CD4-positive, alpha-beta T cell treated with Interleukin-1 beta for 1 hour (primary cell): ENCODE data around the gene NFATC2.
A peak's percentile ranks its signal among the peaks of the same experiment; 100 is the strongest.
"Not testable (repeated sequence)": the region's sequence is repeated elsewhere in the genome, so short reads cannot be mapped to it uniquely, and the experiment has no call there.

Experiments
- DNase-seq, 2 donors: peaks; one replicate each; pipeline ENCODE4 v3.0.0-alpha.2; 2020 to 2022

The NFATC2 gene

DNA sequence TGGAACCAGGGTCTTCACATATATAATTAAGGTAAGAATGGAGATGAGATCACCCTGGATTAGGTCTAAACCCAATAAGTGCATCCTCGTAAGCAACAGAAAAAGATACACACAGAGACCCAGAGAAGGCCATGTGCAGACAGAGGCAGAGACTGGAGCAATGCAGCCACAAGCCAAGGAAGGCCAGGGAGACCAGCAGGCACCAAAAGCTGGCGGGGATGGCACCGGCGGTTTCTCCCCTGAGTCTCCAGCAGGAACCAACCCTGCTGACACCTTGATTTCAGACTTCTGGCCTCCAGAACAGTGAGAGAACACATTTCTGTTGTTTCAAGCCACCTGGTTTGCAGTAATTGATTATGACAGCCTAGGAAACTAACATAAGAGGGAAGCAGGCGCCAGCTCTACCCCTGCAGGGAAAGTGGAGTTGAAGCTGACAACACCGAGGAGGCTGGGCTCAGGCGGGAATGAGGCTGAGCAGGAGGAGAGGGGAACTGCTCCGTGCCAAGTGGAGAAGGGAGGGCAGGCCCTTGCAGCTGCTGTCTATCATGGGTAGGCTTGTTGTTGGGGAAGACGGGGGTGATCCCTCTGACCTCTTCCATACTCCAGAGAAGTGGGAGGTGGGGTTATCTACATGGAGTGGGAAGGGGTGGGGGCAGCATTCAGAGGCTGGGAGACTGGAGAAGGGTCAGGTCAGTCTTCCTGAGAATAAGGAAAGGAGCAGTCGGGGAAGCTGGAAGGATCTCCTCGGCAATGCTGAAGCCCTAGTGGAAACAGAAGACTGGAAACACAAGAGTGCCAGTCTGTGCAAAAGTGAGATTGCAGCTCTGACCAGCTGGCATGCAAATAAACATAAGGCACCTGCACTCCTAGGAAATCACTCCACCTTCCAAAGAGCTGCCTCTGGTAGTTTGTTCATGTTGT lies 72.7 kb downstream of the NFATC2 start:
- no peak for DNase-seq

DNA sequence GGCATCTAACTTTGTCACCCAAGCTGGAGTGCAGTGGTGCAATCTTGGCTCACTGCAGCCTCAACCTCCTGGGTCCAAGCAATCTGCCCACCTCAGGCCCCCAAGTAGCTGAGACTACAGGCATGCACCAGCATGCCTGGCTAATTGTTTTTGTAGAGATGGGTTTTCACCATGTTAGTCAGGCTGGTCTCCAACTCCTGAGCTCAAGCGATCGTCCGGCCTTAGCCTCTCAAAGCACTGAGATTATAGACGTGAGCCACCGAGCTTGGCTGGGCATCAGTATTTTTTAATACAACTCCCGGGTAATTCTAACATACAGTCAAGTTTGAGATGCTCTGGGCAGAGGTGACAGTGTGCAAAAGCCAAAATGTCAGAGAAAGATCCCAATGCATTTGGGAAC lies 73.5 kb downstream of the NFATC2 start:
- no peak for DNase-seq

DNA sequence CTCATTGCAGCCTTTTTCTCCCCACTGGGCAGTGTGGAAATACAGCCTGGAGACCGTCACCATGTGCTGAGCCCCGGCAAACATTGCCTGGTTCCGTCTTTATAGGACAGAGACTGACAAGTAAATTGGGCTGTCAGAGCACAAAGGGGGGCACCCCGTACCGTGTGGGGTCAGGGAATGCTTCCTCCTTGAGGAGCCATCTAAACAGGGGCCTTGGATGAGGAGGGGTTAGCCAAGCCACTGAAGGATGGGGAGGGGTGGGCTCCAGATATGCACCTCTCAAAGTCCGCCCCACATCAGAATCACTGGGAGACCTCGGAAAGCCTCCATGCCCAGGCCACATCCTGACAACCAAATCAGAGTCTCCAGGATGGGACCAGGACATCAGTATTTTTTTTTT lies 73.9 kb downstream of the NFATC2 start:
- DNase-seq: no peak

DNA sequence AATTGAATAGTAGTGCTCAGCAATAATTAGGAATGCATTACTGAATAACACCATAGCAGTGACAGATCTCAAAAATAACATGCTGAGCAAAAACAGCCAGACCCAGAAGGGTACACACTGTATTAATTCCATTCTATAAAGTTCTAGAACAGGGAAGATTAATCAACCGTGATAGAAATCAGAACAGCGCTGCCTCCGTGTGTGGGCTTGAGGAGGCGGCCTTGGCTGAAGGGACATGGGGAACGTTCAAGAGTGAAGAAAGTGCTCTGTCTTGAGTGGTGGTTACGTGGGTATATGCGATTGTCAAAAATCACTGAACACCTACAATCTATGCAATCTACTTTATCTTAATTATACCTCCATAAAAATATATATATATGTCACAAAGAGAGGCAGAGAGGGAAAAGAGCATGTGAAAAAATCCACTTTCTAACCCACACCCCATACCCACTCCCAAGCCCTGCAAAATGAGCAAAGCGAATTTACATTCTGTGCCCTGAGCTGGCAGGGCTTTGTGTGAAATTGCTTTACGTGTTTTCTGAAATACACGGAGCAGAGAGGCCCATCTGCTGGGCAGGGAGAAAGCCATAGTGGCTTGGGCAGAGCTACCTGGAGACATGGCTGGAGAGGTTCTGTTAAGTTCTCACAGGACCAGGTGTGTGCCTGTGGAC lies 74.4 kb downstream of the NFATC2 start:
- no peak for DNase-seq

DNA sequence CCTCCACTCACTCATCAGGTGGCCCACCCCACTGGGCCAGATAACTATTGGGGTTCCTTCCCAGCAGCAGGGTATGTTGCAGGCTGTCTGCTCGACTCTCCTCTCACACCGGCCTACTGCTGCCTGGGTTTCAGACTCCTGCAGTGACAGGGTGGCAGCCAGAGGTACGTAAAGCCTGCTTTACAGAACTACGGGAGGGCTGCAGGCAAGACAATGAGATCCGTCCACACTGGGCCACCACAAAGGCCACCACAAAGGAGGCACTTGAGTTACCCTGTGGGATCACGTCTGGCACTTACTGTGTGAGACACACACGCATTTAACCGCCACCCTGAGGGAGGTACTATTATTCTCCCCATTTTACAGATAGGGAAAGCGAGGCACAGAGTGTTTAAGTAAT lies 78.5 kb downstream of the NFATC2 start:
- DNase-seq: no peak

DNA sequence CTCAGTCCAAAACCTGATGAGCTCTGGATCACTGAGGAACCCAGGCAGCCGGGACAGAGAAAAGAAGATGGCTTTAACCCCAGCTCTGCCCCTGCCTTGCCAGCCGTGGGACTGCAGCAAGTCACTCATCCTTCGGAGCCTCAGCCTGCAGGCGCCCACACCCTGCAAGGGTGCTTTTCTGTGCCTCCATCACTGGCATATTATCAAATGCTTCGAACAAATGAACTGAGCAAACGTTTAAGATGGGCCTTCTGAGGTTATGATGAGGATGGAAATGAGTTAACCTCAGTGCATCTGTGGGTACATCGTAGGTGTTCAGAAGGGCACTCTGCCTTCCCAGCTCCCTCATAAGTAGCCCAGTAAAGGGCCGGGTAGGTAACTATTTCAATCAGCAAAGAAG lies 79.0 kb downstream of the NFATC2 start:
- DNase-seq: no peak

DNA sequence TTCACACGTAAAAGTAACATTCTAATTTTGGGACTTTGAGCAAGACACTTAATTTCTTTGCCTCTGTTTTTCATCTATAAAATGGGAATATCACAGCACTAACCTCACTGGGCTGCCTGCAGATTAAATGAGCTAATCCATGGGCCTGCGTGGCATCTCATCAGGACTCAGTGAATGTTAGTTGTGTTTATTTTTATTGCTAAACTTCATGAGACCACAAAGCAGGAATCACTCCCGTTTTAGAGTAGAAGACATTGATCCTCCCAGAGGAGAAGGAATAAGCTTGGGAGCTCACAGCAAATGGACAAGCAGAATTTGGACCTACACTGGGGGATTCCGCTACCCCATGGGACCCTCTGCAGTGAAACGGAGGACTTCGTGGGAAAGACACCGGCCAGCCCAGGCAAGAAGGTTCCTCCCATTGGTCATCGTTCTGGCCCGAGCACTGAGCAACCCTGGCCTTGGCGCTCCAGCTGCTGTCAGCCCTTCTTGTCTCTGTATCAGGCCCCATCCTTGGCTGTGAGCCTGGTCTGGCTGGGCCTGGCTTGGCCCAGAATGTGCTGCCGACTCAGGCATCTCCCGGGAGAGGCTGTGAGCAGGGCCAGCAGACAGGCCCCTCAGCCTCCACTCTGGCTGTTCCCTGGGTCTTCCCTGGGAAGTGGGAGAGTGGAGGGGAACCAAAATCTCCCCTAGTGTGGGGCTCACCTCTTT lies 79.8 kb downstream of the NFATC2 start:
- no peak for DNase-seq

DNA sequence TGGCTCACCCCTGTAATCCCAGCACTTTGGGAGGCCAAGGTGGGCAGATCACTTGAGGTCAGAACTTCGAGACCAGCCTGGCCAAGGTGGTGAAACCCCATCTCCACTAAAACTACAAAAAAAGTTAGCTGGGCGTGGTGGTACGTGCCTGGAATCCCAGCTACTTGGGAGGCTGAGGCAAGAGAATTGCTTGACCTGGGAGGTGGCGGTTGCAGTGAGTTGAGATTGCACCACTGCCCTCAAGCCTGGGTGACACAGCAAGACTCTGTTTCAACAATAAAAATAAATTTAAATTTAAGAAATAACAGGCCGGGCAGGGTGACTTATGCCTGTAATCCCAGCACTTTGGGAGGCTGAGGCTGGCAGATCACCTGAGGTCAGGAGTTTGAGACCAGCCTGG lies 80.7 kb downstream of the NFATC2 start:
- not testable (repeated sequence) for DNase-seq

DNA sequence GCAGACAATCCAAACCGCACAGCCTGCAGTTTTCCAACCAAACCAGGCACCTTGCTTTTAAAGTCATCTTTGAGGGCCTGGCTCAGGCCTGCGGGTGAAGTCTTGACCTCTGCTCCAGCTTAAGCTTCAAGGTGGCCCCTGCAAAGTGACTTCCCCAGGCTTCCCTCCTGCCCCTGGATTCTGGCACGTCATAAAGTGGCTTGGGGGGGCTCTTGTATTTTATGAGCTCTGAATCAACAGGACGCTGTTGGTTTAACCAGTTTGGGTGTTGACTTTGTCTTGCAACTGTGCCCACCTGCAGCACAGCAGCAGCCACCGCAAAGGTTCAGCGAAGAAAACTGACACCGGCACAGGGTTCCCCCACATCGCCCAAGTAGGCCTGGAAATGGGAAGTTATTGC lies 81.2 kb downstream of the NFATC2 start:
- DNase-seq: no peak

DNA sequence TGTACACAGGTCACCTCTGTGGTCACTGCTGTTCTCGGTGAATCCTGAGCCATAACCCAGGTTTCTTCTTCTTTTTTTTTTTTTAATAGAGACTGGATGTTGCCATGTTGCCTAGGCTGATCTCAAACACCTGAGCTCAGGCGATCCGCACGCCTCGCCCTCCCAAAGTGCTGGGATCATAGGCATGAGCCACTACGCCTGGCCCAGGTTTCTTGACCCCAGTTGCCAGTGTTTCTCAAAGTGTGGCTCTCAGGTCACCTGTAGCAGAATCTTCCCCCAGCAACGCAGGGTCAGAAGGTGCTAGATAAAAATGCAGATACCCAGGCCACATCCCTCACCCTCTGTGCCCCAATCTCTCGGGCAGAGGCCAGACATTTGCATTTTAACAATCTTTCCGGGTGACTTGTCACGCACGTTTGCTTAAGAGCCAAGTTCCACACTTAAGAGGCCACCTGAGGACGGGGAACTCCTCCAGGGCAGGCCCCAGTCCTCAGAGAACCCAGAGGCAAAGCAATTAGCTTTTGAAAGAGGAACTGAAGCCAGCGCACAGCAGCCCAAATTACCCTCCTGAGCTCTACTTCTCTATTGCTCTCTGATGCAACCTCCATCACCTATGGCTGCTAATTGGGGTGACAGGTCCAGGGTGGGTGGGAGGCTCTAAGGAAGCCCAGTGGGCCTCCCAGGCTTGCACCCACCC lies 81.8 kb downstream of the NFATC2 start:
- peak in 1 of 2 donors; percentile 64 for DNase-seq

DNA sequence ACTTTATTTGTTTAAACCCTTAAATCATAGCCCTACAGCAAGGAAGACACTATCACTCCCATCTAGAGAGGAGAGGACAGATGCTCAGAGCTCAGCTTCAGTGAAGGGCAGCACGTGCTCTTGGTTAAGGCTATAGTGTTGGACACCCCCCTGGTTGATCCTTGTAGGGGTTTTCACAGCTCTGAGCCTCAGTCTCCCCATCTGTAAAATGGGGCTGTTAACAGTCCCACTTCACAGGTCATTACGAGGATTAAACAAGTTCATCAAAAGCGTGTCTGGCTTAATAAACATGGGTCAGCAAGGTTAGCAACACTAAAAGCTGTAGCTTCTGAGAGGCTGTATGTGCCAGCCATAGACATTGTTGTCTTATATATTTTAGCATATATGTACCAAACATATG lies 82.4 kb downstream of the NFATC2 start:
- DNase-seq: no peak

DNA sequence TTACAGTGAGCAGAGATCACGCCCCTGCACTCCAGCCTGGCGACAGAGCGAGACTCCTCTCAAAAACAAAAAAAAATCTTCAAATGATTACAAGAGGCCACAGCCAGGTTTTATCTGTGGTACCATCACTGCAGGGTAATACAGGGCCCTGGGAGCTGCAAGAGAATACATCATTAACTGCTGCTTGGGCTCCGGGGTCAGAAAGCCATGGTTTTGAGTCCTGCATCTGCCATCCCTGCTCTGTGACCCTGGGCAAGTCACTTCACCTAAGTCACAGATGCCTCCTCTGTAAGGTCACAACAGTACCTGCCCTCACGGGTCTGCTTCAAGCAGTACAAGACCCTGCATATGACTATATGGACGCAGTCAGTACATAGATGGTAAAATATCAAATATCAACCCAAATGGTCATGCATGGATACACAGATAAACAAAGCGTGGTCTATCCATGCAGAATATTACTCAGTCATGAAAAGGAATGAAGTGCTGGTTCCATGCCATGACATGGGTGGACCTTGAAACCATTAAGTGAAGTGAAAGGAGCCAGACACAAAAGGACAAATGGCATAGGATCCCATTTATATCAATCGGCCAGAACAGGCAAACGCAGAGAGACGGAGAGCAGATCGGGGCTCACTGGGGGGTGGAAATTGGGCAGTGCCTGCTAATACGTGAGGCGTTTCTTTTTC lies 83.6 kb downstream of the NFATC2 start:
- no peak for DNase-seq

DNA sequence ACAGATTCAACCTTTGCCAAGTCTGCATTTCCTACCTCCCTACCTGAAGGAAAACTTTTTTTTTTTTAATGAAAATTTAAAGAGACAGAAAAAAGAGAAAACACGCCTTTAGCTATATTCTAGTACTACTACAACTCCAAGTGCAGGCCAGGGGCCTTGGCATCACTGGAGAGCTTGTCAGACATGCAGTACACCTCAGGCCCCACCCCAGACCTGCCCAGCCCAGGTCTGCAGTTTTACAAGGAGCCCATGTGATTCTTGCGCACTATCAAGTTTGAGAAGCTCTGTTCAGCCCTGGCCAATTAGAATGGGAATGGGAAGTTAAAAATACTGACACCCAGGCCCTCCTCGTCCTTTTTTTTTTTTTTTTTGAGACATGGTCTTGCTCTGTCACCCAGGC lies 85.0 kb downstream of the NFATC2 start:
- DNase-seq: no peak

DNA sequence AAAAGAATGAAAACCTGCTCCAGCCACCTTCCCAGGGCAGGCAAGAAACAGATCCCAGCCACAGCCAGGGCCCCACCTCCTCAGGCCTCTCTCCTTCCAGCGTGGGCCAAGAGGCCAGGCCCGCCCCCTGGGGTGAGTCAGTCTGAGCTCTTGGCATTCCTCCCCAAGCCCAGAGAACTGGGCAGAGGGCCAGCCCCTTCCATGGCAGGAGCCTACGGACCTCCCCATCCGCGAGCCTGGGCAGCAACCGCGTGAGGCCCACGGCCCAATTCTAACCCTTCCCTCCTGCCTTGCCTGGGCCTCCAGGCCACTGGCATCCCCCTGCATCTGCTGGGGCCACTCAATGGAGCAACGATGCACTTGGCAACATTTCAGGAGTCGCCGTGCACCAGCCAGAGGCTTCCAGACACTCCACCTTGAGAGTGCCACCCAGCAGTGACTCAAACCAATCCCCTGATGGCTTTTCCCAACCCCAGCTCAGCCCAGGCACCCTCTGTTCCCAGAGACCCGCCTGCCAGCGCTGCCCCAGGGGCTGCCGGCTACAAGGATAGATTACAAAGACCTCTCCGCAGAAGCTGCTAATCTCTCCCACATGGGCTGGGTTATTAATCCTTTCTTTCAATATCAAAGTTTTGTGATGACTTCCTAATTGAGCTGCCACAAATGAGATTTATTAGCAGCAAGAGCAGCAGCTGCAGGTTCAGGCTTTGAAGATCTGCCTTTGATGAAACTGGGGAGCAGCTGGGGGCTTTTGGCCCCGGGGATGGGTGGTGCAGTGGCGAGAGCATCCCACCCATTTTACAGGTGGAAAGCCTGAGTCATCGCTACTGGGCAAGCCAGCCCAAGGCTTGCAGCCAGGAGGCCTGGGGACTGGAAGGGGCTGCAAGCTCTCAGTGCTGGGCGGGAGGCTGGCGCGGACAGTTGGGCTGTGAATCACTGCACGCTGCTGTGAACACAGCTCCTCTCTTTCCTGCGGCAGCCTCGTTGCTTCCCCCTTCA lies 85.7 kb downstream of the NFATC2 start:
- DNase-seq: no peak

DNA sequence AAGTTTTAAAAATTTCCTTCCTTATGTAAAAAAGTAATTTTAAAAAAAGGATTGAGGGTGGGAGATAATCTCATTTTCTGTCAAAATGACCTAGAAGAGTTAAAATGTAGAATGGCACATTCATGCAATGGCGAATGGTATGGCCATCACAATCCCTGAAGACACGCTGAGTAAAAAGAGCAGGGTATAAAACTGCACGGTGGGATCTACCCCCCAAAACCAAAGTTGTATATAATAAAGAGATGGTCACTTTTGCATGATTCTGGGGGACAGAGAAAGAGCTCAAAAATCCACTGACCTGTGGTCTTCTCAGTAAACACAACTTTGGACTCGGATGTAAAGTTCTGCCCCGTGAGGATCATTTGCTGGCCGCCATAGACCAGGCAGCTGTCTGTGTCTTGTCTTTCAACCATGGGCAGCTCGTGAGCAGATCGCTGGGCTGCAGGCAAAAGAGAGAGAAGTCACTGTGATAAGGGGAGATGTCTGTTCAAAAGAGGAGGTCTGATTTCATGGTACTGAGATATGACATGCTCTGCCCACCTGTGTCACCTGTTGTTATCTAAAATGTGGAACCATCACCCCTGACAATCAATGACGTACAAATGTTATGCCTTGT lies 88.2 kb downstream of the NFATC2 start:
- no peak for DNase-seq

DNA sequence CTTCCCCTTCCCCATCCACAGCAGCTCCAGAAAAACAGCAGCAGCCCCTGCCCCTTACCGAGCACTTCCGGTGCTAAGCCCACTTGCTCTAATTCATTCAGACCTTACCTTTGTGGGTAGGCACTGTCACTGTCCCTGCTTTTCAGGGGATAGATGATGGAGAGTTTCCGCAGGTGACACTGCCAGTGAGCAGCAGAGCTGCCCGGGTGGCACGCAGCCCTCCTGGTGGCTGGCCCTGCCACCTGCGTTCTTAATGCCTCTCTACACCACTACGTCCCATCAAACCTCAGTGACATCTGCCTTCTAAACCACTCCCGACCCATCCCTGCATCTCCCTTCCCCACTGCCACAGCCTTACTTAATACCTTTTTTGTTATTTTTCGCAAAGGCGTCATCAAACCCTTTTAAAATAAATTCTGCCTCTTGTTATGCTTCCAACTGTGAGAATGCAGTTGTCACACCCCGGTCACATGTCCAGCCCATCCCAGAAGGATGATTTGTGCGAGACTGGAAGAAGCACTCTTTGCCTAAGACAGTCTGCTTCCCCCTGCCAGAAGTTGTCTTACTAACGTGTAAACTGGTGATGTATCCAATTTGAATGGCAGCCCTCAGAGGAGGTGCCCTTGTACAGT lies 89.7 kb downstream of the NFATC2 start:
- DNase-seq: no peak

DNA sequence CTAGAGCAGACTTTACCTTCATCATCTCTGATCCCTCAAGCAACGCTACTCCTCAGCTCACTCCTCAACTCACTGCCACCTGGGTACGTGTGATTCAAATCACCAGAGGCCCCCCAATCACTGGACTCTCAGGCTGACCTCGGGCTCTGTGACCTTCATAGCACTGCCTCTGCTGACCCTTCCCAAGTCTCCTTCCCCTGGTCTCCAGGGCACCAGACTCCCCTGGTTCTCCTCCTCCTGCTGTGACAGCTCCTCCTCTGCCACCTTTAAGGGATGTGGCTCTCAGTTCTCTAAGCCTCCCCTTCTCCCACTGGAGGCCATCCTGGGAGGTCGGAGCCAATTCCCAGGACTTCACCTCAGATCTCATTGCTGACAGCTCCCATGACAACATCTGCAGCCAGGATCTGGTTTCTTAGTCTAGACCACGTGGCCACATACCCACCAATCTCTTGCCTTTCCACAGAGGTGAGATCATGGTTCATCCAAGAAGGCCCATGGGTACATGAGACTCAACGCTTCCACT lies 90.4 kb downstream of the NFATC2 start:
- DNase-seq: no peak

DNA sequence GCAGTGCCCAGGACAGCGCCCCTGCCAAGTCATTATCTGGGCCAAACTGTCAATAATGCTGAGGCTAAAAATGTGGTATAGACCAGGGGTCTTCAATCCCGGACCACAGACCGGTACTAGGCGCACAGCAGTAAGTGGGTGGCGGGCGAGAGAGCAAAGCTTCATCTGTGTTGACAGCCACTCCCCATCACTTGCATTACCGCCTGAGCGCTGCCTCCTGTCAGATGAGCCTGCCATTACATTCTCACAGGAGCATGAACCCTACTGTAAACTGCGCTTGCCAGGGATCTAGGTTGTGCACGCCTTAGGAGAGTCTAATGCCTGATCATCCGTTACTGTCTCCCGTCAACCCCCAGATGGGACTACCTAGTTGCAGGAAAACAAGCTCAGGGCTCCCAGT lies 91.0 kb downstream of the NFATC2 start:
- no peak for DNase-seq

DNA sequence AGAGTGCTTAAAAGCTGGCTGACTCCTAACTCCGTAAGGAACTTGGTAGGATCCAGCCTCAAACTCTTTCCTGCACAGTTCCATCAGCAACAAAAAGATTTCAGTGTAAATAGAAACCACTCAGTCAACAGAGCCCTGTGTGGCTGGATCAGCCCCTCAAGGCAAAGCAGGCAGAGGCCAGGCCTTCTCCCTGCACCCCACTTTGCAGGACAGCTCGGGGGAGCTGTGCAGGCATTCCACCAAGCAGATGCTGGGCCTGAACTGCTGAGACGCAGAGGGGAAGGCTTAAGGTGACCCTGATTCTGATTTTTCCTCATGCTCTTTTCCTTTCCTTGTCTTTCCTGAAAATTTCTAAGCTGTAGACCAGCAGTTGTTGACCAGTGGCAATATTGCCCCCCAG lies 91.5 kb downstream of the NFATC2 start:
- no peak for DNase-seq

DNA sequence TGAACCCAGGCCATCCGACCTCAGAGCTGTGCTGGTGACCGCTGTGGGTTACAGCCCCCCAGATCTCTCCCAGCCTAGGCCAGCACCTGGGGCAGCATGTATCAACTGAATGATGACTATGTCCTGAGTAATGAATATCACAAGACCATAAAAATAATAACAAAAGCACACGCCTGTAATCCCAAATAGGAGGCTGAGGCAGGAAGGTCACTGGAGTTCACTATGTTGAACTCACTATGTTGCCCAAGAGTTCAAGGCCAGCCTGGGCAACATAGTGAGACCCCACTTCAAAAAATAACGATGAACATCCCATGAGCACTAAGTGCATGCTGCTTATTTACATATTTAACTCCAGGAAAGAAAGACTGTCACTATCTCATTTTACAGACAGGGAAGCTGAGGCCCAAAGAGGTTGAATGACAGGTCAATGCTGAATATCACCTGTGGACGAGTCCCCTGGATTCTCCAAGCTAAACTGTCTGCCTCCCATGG lies 92.3 kb downstream of the NFATC2 start:
- no peak for DNase-seq
